HCEC 1CT (cell line): ENCODE data around the gene HEYL.

Experiments
- DNase-seq: peaks from one replicate; pipeline ENCODE4 v3.0.0-alpha.2; 2017

Gene HEYL

GRCh38 chr1:39596163-39596562 lies 43.3 kb downstream of the HEYL start:
- DNase-seq, result no peak

GRCh38 chr1:39593386-39593785 lies 46.1 kb downstream of the HEYL start:
- no peak for DNase-seq

GRCh38 chr1:39592069-39592468 lies 47.4 kb downstream of the HEYL start:
- no peak for DNase-seq

GRCh38 chr1:39590546-39590945 lies 48.9 kb downstream of the HEYL start:
- peak; percentile 53 for DNase-seq

GRCh38 chr1:39585933-39586332 lies 53.5 kb downstream of the HEYL start:
- DNase-seq, result no peak

- DNase-seq, result peak; percentile 15
Observed at GRCh38 chr1:39576016-39576657, 63.3 kb downstream of the HEYL start.

GRCh38 chr1:39575191-39576015 lies 64.0 kb downstream of the HEYL start:
- peak; percentile 41 for DNase-seq

GRCh38 chr1:39574646-39575045 lies 64.8 kb downstream of the HEYL start:
- peak; percentile 31 for DNase-seq
